H9 (cell line): ENCODE results near the gene GPR108. TPM values are rescaled to one million over a fixed set of nuclear protein-coding genes. Genes with fewer than 3 reads are reported as not detected.

Experiments used
- DNase-seq: peaks from one replicate; pipeline ENCODE4 v3.0.0-alpha.2; 2017
- H2AFZ ChIP-seq: one replicate; pipeline ENCODE4 v1.6.1; 2013; ENCODE audit warnings: mild to moderate bottlenecking, low read length, control low read depth, moderate library complexity
- H2AK5ac ChIP-seq: 2 replicates; pipeline ENCODE4 v1.6.1; 2013; ENCODE audit warnings: low read length, control low read depth, mixed read lengths; ENCODE audit not compliant: insufficient read length
- H2BK120ac ChIP-seq: one replicate; pipeline ENCODE4 v1.6.1; 2013; ENCODE audit warnings: low read depth, mild to moderate bottlenecking, low read length, control low read depth, inconsistent platforms; ENCODE audit not compliant: poor library complexity, severe bottlenecking
- H2BK12ac ChIP-seq: 2 replicates; pipeline ENCODE4 v1.6.1; 2013; ENCODE audit warnings: low read length, control low read depth, mixed read lengths, low read depth; ENCODE audit not compliant: insufficient read length
- H2BK15ac ChIP-seq: 2 replicates; pipeline ENCODE4 v1.6.1; 2013; ENCODE audit warnings: low read depth, low read length, control low read depth
- H2BK20ac ChIP-seq: one replicate; pipeline ENCODE4 v1.6.1; 2013; ENCODE audit warnings: low read depth, mild to moderate bottlenecking, low read length, control low read depth, inconsistent platforms; ENCODE audit not compliant: poor library complexity, severe bottlenecking
- H2BK5ac ChIP-seq: 2 replicates; pipeline ENCODE4 v1.6.1; 2013; ENCODE audit warnings: low read length, control low read depth, mixed read lengths; ENCODE audit not compliant: insufficient read length
- H3K14ac ChIP-seq: 2 replicates; pipeline ENCODE4 v1.6.1; 2013; ENCODE audit warnings: low read length, control low read depth; ENCODE audit not compliant: insufficient read depth
- H3K18ac ChIP-seq: 2 replicates; pipeline ENCODE4 v1.6.1; 2013; ENCODE audit warnings: low read depth, mild to moderate bottlenecking, mixed read lengths, low read length, control low read depth; ENCODE audit not compliant: insufficient read length
- H3K23ac ChIP-seq: 2 replicates; pipeline ENCODE4 v1.6.1; 2013; ENCODE audit warnings: low read length, control low read depth, mixed read lengths, low read depth; ENCODE audit not compliant: insufficient read length
- H3K23me2 ChIP-seq: 2 replicates; pipeline ENCODE4 v1.6.1; 2013; ENCODE audit warnings: low read depth, mild to moderate bottlenecking, mixed read lengths, low read length, control low read depth; ENCODE audit not compliant: insufficient read length, poor library complexity, severe bottlenecking
- H3K27ac ChIP-seq: 2 replicates; pipeline ENCODE4 v1.5.1; 2013; ENCODE audit warnings: low read length, control low read depth, mixed read lengths, low read depth; ENCODE audit not compliant: insufficient read length
- H3K27me3 ChIP-seq: 2 replicates; pipeline ENCODE4 v1.6.1; 2013; ENCODE audit warnings: low read length, control low read depth, inconsistent platforms; ENCODE audit not compliant: insufficient read depth
- H3K4ac ChIP-seq: 2 replicates; pipeline ENCODE4 v1.6.1; 2013; ENCODE audit warnings: low read depth, mild to moderate bottlenecking, control low read depth, inconsistent platforms, low read length, moderate library complexity
- H3K4me1 ChIP-seq: 2 replicates; pipeline ENCODE4 v1.6.1; 2013; ENCODE audit warnings: low read length, control low read depth, inconsistent platforms; ENCODE audit not compliant: insufficient read depth
- H3K4me2 ChIP-seq: 2 replicates; pipeline ENCODE4 v1.6.1; 2013; ENCODE audit warnings: low read length, control low read depth, mixed read lengths; ENCODE audit not compliant: insufficient read length, insufficient read depth
- H3K56ac ChIP-seq: 2 replicates; pipeline ENCODE4 v1.6.1; 2013; ENCODE audit warnings: low read depth, mild to moderate bottlenecking, mixed read lengths, low read length, control low read depth; ENCODE audit not compliant: insufficient read length
- H3K79me1 ChIP-seq: 2 replicates; pipeline ENCODE4 v1.6.1; 2013; ENCODE audit warnings: low read depth, mild to moderate bottlenecking, moderate library complexity, low read length, control low read depth, inconsistent platforms; ENCODE audit not compliant: insufficient read depth, poor library complexity, severe bottlenecking
- H3K79me2 ChIP-seq: 2 replicates; pipeline ENCODE4 v1.6.1; 2013; ENCODE audit warnings: low read length, control low read depth, inconsistent platforms; ENCODE audit not compliant: insufficient read depth
- H3K9ac ChIP-seq: 2 replicates; pipeline ENCODE4 v1.6.1; 2013; ENCODE audit warnings: low read length, control low read depth, mixed read lengths; ENCODE audit not compliant: insufficient read length; ENCODE audit errors: extremely low read depth
- H3K9me3 ChIP-seq: one replicate; pipeline ENCODE4 v1.6.1; 2013; ENCODE audit warnings: low read depth, low read length, inconsistent platforms; ENCODE audit not compliant: control insufficient read depth
- H3T11ph ChIP-seq: one replicate; pipeline ENCODE4 v1.6.1; 2013; ENCODE audit warnings: mild to moderate bottlenecking, low read length, control low read depth, inconsistent platforms
- H4K20me1 ChIP-seq: one replicate; pipeline ENCODE4 v1.6.1; 2013; ENCODE audit not compliant: control insufficient read depth, insufficient read length, insufficient read depth
- H4K5ac ChIP-seq: 2 replicates; pipeline ENCODE4 v1.6.1; 2013; ENCODE audit warnings: low read depth, mild to moderate bottlenecking, mixed read lengths, low read length, control low read depth; ENCODE audit not compliant: insufficient read length
- H4K8ac ChIP-seq: replicated peaks from 2 replicates; pipeline ENCODE4 v1.6.1; 2013; ENCODE audit warnings: low read length, control low read depth, mixed read lengths, low read depth; ENCODE audit not compliant: insufficient read length
- H4K91ac ChIP-seq: 2 replicates; pipeline ENCODE4 v1.6.1; 2013; ENCODE audit warnings: low read depth, mild to moderate bottlenecking, moderate library complexity, mixed read lengths, low read length, control low read depth; ENCODE audit not compliant: insufficient read length
- H3K27ac Mint-ChIP-seq, 3 experiments: 2 replicates in 2 of 3; 3 replicates in 1 of 3; pipeline ENCODE4 v1.8.0; 2020 to 2021; ENCODE audit warnings: mixed read lengths in 3 of 3, mild to moderate bottlenecking in 1 of 3, moderate library complexity in 1 of 3
- H3K27me3 Mint-ChIP-seq: 2 replicates; pipeline ENCODE4 v1.8.0; 2021; ENCODE audit warnings: low read depth, mild to moderate bottlenecking, moderate library complexity, mixed read lengths
- H3K36me3 Mint-ChIP-seq, 3 experiments: 2 replicates in 2 of 3; 3 replicates in 1 of 3; pipeline ENCODE4 v1.8.0; 2020 to 2021; ENCODE audit warnings: low read depth in 3 of 3, mixed read lengths in 3 of 3; ENCODE audit not compliant: insufficient read depth in 1 of 3
- H3K4me1 Mint-ChIP-seq, 2 experiments: 2 replicates each; pipeline ENCODE4 v1.8.0; 2020; ENCODE audit warnings: mixed read lengths in 2 of 2
- H3K4me3 Mint-ChIP-seq, 2 experiments: 2 replicates in 1 of 2; 3 replicates in 1 of 2; pipeline ENCODE4 v1.8.0; 2020 to 2021; ENCODE audit warnings: mild to moderate bottlenecking in 2 of 2, mixed read lengths in 2 of 2, moderate library complexity in 1 of 2
- H3K9me3 Mint-ChIP-seq, 2 experiments: 2 replicates in 1 of 2; 3 replicates in 1 of 2; pipeline ENCODE4 v1.8.0; 2020; ENCODE audit warnings: mild to moderate bottlenecking in 2 of 2, mixed read lengths in 2 of 2, moderate library complexity in 1 of 2
- CTCF ChIP-seq: fragments of 200-600 bp; sonication (generic); conservative IDR thresholded peaks from 3 replicates; pipeline ENCODE4 v1.8.0; 2021; ENCODE audit warnings: antibody characterized with exemption, mild to moderate bottlenecking
- WGBS: extraction: QIAGEN DNeasy Blood & Tissue Kit; methylation state at CpG from one replicate; pipeline ENCODE4 v1.1.7; 2013; ENCODE audit warnings: missing lambda C conversion rate, low lambda C conversion rate, mixed read lengths; ENCODE audit not compliant: insufficient read length; ENCODE audit errors: extremely low coverage; 5-methylcytosine and 5-hydroxymethylcytosine counted together
- total RNA-seq: library from RNA; stranded (reverse); gene quantifications from 2 replicates; pipeline ENCODE4 v1.2.1, GENCODE V29; 2021

Gene GPR108
- total RNA-seq, 1 experiment from 2014 or later = 38.2 TPM

- no peak overlapping the region for H4K91ac ChIP-seq
- WGBS = no CpG with 5 or more reads among the region's 41 CpGs
- no peaks in the 10 kb centered on the region for H4K20me1 ChIP-seq
- no peak overlapping the region for H2AFZ ChIP-seq
- no peak for TF ChIP-seq CTCF
- H3K23me2 ChIP-seq = peaks cover 4% of the 10 kb centered on the region
- H3K18ac ChIP-seq = no peak overlapping the region
- no peak overlapping the region for H3K56ac ChIP-seq
- H2AK5ac ChIP-seq = no peak overlapping the region
- H3K27me3 ChIP-seq = no peaks in the 10 kb centered on the region
- H3K4me1 ChIP-seq = peaks cover 5% of the 10 kb centered on the region
- H3K9ac ChIP-seq = no peak overlapping the region
- H3K4me2 ChIP-seq = no peak overlapping the region
- H4K5ac ChIP-seq = no peak overlapping the region
- H2BK12ac ChIP-seq = no peak overlapping the region
- Mint-ChIP-seq H3K4me3 (peak overlapping the region in 1 of 2 experiments; percentile 15; a peak in 1 of 5 replicates), H3K4me1 (peaks cover 27 to 42% of the 10 kb centered on the region in 2 experiments), H3K27ac (peak overlapping the region; percentile 89 to 98 (median 94); a peak in 5 of 7 replicates), H3K36me3 (peaks cover 45 to 72% (median 67%) of the 10 kb centered on the region in 3 experiments), H3K9me3 (no peaks in the 10 kb centered on the region), H3K27me3 (no peaks in the 10 kb centered on the region)
- no peak overlapping the region for H3K23ac ChIP-seq
- H2BK15ac ChIP-seq = no peak overlapping the region
- no peak overlapping the region for H4K8ac ChIP-seq
- H3K14ac ChIP-seq = no peak overlapping the region
- DNase-seq = no peak
- no peak overlapping the region for H3K4ac ChIP-seq
- no peak overlapping the region for H2BK5ac ChIP-seq
- no peaks in the 10 kb centered on the region for H3K79me1 ChIP-seq
- H2BK20ac ChIP-seq = no peak overlapping the region
- no peak overlapping the region for H3K27ac ChIP-seq
- H3K9me3 ChIP-seq = no peaks in the 10 kb centered on the region
- H3K79me2 ChIP-seq = no peaks in the 10 kb centered on the region; the same call in 1 of the 2 replicates
- no peak overlapping the region for H3T11ph ChIP-seq
- H2BK120ac ChIP-seq = no peak overlapping the region
Observed at GRCh38 chr19:6744381-6745301, 7.3 kb upstream of the GPR108 start.
